T-cell (primary cell): ENCODE results near the gene ESPNL. TPM values are rescaled to one million over a fixed set of nuclear protein-coding genes. Genes with fewer than 3 reads are reported as not detected.
A peak's percentile ranks its signal among the peaks of the same experiment; 100 is the strongest.

Source experiments
- ATAC-seq, 4 experiments: fragments of 200-7000 bp in 3 of 4; fragments of 150-1000 bp in 1 of 4; cut with Tn5 transposase; replicated peaks in 1 of 4; 1 replicate in 3 of 4; 2 replicates in 1 of 4; pipeline ENCODE4 v1.10.0; 2021; ENCODE audit warnings: moderate library complexity in 3 of 4, mild to moderate bottlenecking in 2 of 4, moderate number of reproducible peaks in 1 of 4
- CTCF ChIA-PET, 2 donors: fragments of 300-600 bp; sonication (Branson Sonifier 250); formaldehyde crosslinking; loops; one replicate each; lab custom pipeline; 2022; ENCODE audit warnings: antibody characterized with exemption in 2 of 2; lab: Charles Lee
- POLR2A ChIA-PET, 2 donors: fragments of 300-600 bp; sonication (Branson Sonifier 250); formaldehyde crosslinking; loops; one replicate each; lab custom pipeline; 2022; ENCODE audit warnings: antibody characterized with exemption in 2 of 2; lab: Charles Lee
- DNase-seq, 35 experiments: peaks; one replicate each; pipeline versions ENCODE4 v3.0.0 to v3.0.0-alpha.2; 2013 to 2023
- H3K27ac ChIP-seq: one replicate; pipeline ENCODE4 v1.5.1; 2013; ENCODE audit warnings: low read length
- H3K27me3 ChIP-seq, 2 experiments: replicated peaks in 1 of 2; 1 replicate in 1 of 2; 2 replicates in 1 of 2; pipeline versions ENCODE4 v1.6.1 to v1.7.0; 2013; ENCODE audit warnings: low read length in 1 of 2, mixed read lengths in 1 of 2; ENCODE audit not compliant: control insufficient read depth in 2 of 2, insufficient read depth in 2 of 2; ENCODE audit errors: extremely low read depth in 1 of 2
- H3K36me3 ChIP-seq, 2 donors: 1 replicate in 1 of 2; 2 replicates in 1 of 2; pipeline versions ENCODE4 v1.6.1 to v1.7.0; 2013; ENCODE audit warnings: low read length in 1 of 2; ENCODE audit not compliant: control insufficient read depth in 2 of 2, insufficient read depth in 1 of 2; ENCODE audit errors: extremely low read depth in 1 of 2
- H3K4me1 ChIP-seq, 2 experiments: 1 replicate in 1 of 2; 2 replicates in 1 of 2; pipeline versions ENCODE4 v1.6.1 to v1.7.0; 2013; ENCODE audit warnings: low read length in 2 of 2, mixed read lengths in 1 of 2; ENCODE audit not compliant: insufficient read depth in 2 of 2, control insufficient read depth in 1 of 2; ENCODE audit errors: extremely low read depth in 1 of 2
- H3K4me3 ChIP-seq, 2 donors: 1 replicate in 1 of 2; 2 replicates in 1 of 2; pipeline versions ENCODE4 v1.5.1 to v1.7.0; 2013; ENCODE audit warnings: mild to moderate bottlenecking in 2 of 2, low read length in 1 of 2, moderate library complexity in 1 of 2; ENCODE audit not compliant: control insufficient read depth in 1 of 2; ENCODE audit errors: extremely low read depth in 1 of 2
- H3K9me3 ChIP-seq: 2 replicates; pipeline ENCODE4 v1.7.0; 2013
- H3K27ac Mint-ChIP-seq, 2 donors: one replicate each; pipeline ENCODE4 v1.8.0; 2020 to 2021; ENCODE audit warnings: mild to moderate bottlenecking in 2 of 2, mixed read lengths in 2 of 2
- H3K27me3 Mint-ChIP-seq, 2 donors: one replicate each; pipeline ENCODE4 v1.8.0; 2021 to 2022; ENCODE audit warnings: mixed read lengths in 2 of 2
- H3K36me3 Mint-ChIP-seq: one replicate; pipeline ENCODE4 v1.8.0; 2021; ENCODE audit warnings: mixed read lengths
- H3K4me1 Mint-ChIP-seq, 3 donors: one replicate each; pipeline ENCODE4 v1.8.0; 2020 to 2022; ENCODE audit warnings: mixed read lengths in 3 of 3, mild to moderate bottlenecking in 1 of 3
- H3K4me3 Mint-ChIP-seq, 3 donors: one replicate each; pipeline ENCODE4 v1.8.0; 2020 to 2022; ENCODE audit warnings: mild to moderate bottlenecking in 3 of 3, mixed read lengths in 3 of 3, moderate library complexity in 3 of 3
- H3K9me3 Mint-ChIP-seq, 3 donors: one replicate each; pipeline ENCODE4 v1.8.0; 2020 to 2022; ENCODE audit warnings: mixed read lengths in 3 of 3
- WGBS: methylation state at CpG from one replicate; pipeline ENCODE4 v1.1.5; 2013; ENCODE audit warnings: missing lambda C conversion rate; ENCODE audit not compliant: insufficient coverage; 5-methylcytosine and 5-hydroxymethylcytosine counted together
- total RNA-seq, 35 experiments: library from RNA in 6 of 35; stranded (reverse) in 6 of 35; fragments of 120-200 nt in 1 of 35; gene quantifications; one replicate each; pipeline versions ENCODE4 v1.2.1 to v1.2.4 and lab custom pipeline; 2013 to 2026

ESPNL gene
- total RNA-seq, 5 donors from 2014 or later (not counting 1 experiment from before 2014, with no cell fraction given) = 0.10 to 0.44 (median 0.25) TPM; not detected in 2

- H3K4me1 ChIP-seq = peaks cover 7 to 10% of the 10 kb centered on the region in 2 experiments
- peaks cover 0 to 13% of the 10 kb centered on the region in 2 experiments for H3K27me3 ChIP-seq
- Mint-ChIP-seq H3K4me3 (no peak overlapping the region), H3K27me3 (no peaks in the 10 kb centered on the region), H3K36me3 (no peaks in the 10 kb centered on the region), H3K4me1 (peaks cover 5 to 19% (median 12%) of the 10 kb centered on the region in 3 donors), H3K27ac (no peak overlapping the region), H3K9me3 (no peaks in the 10 kb centered on the region)
- POLR2A ChIA-PET = no interaction called here
- WGBS = 79% methylated on average over 21 of the region's 28 CpGs
- CTCF ChIA-PET = no interaction called here
- no peak overlapping the region for H3K27ac ChIP-seq
- no peaks in the 10 kb centered on the region for H3K9me3 ChIP-seq
- DNase-seq (no peak), ATAC-seq (no peak)
- no peaks in the 10 kb centered on the region for H3K36me3 ChIP-seq
- no peak overlapping the region for H3K4me3 ChIP-seq
Observed at GRCh38 chr2:238105506-238106338, 5.6 kb downstream of the ESPNL start.

- H3K36me3 Mint-ChIP-seq = no peaks in the 10 kb centered on the region
- DNase-seq (no peak), ATAC-seq (no peak)
- no peaks in the 10 kb centered on the region for H3K9me3 ChIP-seq
- peaks cover 0 to under 1% (median 0%) of the 10 kb centered on the region in 3 donors for H3K9me3 Mint-ChIP-seq
- no peak overlapping the region for H3K27ac ChIP-seq
- no peaks in the 10 kb centered on the region for H3K36me3 ChIP-seq
- CTCF ChIA-PET = no interaction called here
- H3K27ac Mint-ChIP-seq = no peak overlapping the region
- H3K4me1 Mint-ChIP-seq = peaks cover 5 to 19% (median 12%) of the 10 kb centered on the region in 3 donors
- no peak overlapping the region for H3K4me3 ChIP-seq
- no peaks in the 10 kb centered on the region for H3K27me3 Mint-ChIP-seq
- peaks cover 7 to 10% of the 10 kb centered on the region in 2 experiments for H3K4me1 ChIP-seq
- 82% methylated on average over 11 of the region's 13 CpGs for WGBS
- H3K4me3 Mint-ChIP-seq = no peak overlapping the region
- POLR2A ChIA-PET = no interaction called here
- peaks cover 0 to 13% of the 10 kb centered on the region in 2 experiments for H3K27me3 ChIP-seq
Observed at GRCh38 chr2:238106339-238106697, 6.2 kb downstream of the ESPNL start.

- DNase-seq (no peak), ATAC-seq (no peak)
- Mint-ChIP-seq H3K27me3 (no peaks in the 10 kb centered on the region), H3K36me3 (no peaks in the 10 kb centered on the region), H3K9me3 (peaks cover 0 to 2% (median 0%) of the 10 kb centered on the region in 3 donors), H3K27ac (no peak overlapping the region), H3K4me3 (no peak overlapping the region), H3K4me1 (peaks cover 5 to 19% (median 12%) of the 10 kb centered on the region in 3 donors)
- no peak overlapping the region for H3K27ac ChIP-seq
- WGBS = 89% methylated on average over 25 of the region's 28 CpGs
- peaks cover 0 to 13% of the 10 kb centered on the region in 2 experiments for H3K27me3 ChIP-seq
- ChIA-PET CTCF (no interaction called here), POLR2A (no interaction called here)
- H3K4me3 ChIP-seq = no peak overlapping the region
- no peaks in the 10 kb centered on the region for H3K9me3 ChIP-seq
- peaks cover 7 to 10% of the 10 kb centered on the region in 2 experiments for H3K4me1 ChIP-seq
- H3K36me3 ChIP-seq = no peaks in the 10 kb centered on the region
Observed at GRCh38 chr2:238106698-238107524, 6.8 kb downstream of the ESPNL start.

GRCh38 chr2:238107525-238108422 lies 7.6 kb downstream of the ESPNL start:
- H3K9me3 ChIP-seq = peaks cover 6% of the 10 kb centered on the region
- H3K27ac ChIP-seq = no peak overlapping the region
- Mint-ChIP-seq H3K4me1 (peaks cover 5 to 19% (median 12%) of the 10 kb centered on the region in 3 donors), H3K27me3 (no peaks in the 10 kb centered on the region), H3K9me3 (peaks cover 2 to 8% (median 8%) of the 10 kb centered on the region in 3 donors), H3K4me3 (no peak overlapping the region), H3K27ac (no peak overlapping the region), H3K36me3 (peaks cover under 1% of the 10 kb centered on the region)
- CTCF ChIA-PET = no interaction called here
- DNase-seq (peak in 2 of 35 experiments; percentile 13 to 19), ATAC-seq (no peak)
- WGBS = 89% methylated on average over 24 of the region's 28 CpGs
- no peak overlapping the region for H3K4me3 ChIP-seq
- H3K4me1 ChIP-seq = peaks cover 7 to 10% of the 10 kb centered on the region in 2 experiments
- POLR2A ChIA-PET = no interaction called here
- H3K36me3 ChIP-seq = no peaks in the 10 kb centered on the region
- H3K27me3 ChIP-seq = peaks cover 0 to 13% of the 10 kb centered on the region in 2 experiments

- peak in 2 of 4 experiments; percentile 43 to 58 for ATAC-seq
- CTCF ChIA-PET = interaction anchor here in 1 of 2 donors (0.6 kb wide), 1 partner anchor 36 kb away, joined by 9 read pairs; no protein-coding TSS in a partner anchor
Observed at GRCh38 chr2:238108423-238109183, 8.5 kb downstream of the ESPNL start.

More at GRCh38 chr2:238108423-238109183, 8.5 kb downstream of the ESPNL start:
- peak in 6 of 35 experiments; percentile 3 to 18 (median 12) for DNase-seq
- no peak overlapping the region for H3K27ac ChIP-seq
- peaks cover 6 to 15% (median 15%) of the 10 kb centered on the region in 3 donors for H3K9me3 Mint-ChIP-seq
- H3K4me3 ChIP-seq = no peak overlapping the region
- peak overlapping the region in 1 of 3 donors; percentile 24 for H3K4me3 Mint-ChIP-seq
- peaks cover 7% of the 10 kb centered on the region for H3K9me3 ChIP-seq
- POLR2A ChIA-PET = interaction anchor here in 1 of 2 donors (1.1 kb wide), 1 partner anchor 10 kb away, joined by 16 read pairs; no protein-coding TSS in a partner anchor
- H3K27ac Mint-ChIP-seq = no peak overlapping the region
- peaks cover 3% of the 10 kb centered on the region for H3K36me3 Mint-ChIP-seq
- no peaks in the 10 kb centered on the region for H3K36me3 ChIP-seq
- peaks cover 0 to 10% of the 10 kb centered on the region in 2 experiments for H3K27me3 ChIP-seq
- no peaks in the 10 kb centered on the region for H3K27me3 Mint-ChIP-seq
- peaks cover 5 to 19% (median 12%) of the 10 kb centered on the region in 3 donors for H3K4me1 Mint-ChIP-seq
- 63% methylated on average over 11 of the region's 19 CpGs for WGBS
- H3K4me1 ChIP-seq = peaks cover 7 to 10% of the 10 kb centered on the region in 2 experiments
